Breast epithelium (tissue), 3 donors: Measurements from ENCODE around the gene BCL7C.
"Not testable (repeated sequence)": the region's sequence is repeated elsewhere in the genome, so short reads cannot be mapped to it uniquely, and the experiment has no call there.

ENCODE experiments used
- POLR2AphosphoS5 ChIP-seq, 3 donors: sonication (generic); formaldehyde crosslinking; IDR thresholded peaks; one replicate each; pipeline ENCODE4 v1.6.1; 2017; ENCODE audit warnings: antibody characterized with exemption in 3 of 3
- TF ChIP-seq, protein P1 (sequence below), 3 donors: fragments of 450-650 bp; IDR thresholded peaks; one replicate each; pipeline ENCODE4 v1.5.1; 2016 to 2017; ENCODE audit warnings: antibody characterized with exemption in 3 of 3, mild to moderate bottlenecking in 3 of 3, moderate library complexity in 3 of 3

DNA sequence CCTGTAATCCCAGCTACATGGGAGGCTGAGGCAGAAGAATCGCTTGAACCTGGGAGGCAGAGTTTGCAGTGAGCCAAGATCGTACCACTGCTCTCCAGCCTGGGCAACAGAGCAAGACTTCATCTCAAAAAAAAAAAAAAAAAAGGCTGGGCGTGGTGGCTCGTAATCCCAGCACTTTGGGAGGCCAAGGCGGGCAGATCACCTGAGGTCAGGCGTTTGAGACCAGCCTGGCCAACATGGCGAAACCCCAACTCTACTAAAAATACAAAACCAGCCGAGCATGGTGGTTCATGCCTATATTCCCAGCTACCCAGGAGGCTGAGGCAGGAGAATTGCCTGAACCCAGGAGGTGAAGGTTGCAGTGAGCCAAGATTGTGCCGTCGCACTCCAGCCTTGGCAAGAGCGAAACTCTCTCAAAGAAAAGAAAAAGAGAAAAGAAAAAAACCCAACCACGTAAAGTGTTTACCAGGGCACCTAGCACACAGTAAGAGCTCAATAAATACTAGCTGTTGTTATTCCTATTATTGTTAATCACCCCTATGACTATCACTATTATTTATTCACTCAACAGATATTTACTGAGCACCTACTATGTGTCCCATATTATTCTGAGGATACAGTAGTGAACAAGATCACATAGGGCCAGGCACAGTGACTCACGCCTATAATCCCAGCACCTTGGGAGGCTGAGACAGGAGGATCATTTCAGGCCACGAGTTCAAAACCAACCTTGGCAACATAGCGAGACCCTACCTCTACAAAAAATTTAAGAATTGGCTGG lies 2.6 kb downstream of the BCL7C start:
- TF ChIP-seq, protein P1, sequence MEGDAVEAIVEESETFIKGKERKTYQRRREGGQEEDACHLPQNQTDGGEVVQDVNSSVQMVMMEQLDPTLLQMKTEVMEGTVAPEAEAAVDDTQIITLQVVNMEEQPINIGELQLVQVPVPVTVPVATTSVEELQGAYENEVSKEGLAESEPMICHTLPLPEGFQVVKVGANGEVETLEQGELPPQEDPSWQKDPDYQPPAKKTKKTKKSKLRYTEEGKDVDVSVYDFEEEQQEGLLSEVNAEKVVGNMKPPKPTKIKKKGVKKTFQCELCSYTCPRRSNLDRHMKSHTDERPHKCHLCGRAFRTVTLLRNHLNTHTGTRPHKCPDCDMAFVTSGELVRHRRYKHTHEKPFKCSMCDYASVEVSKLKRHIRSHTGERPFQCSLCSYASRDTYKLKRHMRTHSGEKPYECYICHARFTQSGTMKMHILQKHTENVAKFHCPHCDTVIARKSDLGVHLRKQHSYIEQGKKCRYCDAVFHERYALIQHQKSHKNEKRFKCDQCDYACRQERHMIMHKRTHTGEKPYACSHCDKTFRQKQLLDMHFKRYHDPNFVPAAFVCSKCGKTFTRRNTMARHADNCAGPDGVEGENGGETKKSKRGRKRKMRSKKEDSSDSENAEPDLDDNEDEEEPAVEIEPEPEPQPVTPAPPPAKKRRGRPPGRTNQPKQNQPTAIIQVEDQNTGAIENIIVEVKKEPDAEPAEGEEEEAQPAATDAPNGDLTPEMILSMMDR (IDR thresholded peaks at IDR 0.05): not testable (repeated sequence)
- not testable (repeated sequence) for TF ChIP-seq POLR2AphosphoS5 (IDR thresholded peaks at IDR 0.05)
